Measurements from ENCODE around the gene AMN.
"Not testable (repeated sequence)": the region's sequence is repeated elsewhere in the genome, so short reads cannot be mapped to it uniquely, and the experiment has no call there.

AMN gene

DNA sequence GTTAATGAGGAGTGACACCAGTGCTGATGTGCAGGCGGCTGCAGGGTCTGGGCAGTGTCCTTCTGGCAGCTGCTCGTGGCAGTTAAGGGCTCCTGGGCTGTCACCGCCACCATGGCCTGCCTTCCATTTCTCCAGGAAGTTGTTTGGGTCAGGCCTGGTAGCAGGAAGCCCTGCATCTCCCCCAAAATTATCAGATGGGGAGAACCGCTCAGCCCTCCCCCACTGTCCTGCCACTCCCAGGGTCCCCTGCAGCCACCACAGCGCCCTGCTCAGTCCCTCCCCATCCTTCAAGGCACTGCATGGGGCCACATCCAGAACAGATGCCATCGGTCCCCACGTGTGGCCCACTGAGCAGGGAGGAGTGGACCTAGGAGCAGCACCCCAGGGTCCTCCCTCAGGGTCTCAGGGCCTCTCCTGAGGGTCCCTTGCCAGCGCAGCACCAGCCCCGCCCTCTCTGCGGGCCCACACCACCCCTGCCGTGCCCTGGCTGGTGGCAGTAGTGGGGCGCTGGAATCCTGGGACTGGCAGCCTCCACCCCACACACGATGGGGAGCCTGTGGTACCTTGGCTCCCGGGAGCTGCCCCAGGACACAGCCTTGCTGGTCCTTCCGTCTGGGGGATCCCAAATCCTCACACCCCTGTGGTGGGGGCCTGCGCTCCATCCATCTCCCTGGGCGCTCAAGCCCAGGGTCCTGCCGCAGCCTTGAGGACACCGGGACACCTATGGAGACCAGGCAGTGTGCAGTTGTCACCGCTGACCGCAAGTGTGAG lies 10.3 kb upstream of the AMN start:
- no peak for DNase-seq (ENCODE audit: low read depth)

DNA sequence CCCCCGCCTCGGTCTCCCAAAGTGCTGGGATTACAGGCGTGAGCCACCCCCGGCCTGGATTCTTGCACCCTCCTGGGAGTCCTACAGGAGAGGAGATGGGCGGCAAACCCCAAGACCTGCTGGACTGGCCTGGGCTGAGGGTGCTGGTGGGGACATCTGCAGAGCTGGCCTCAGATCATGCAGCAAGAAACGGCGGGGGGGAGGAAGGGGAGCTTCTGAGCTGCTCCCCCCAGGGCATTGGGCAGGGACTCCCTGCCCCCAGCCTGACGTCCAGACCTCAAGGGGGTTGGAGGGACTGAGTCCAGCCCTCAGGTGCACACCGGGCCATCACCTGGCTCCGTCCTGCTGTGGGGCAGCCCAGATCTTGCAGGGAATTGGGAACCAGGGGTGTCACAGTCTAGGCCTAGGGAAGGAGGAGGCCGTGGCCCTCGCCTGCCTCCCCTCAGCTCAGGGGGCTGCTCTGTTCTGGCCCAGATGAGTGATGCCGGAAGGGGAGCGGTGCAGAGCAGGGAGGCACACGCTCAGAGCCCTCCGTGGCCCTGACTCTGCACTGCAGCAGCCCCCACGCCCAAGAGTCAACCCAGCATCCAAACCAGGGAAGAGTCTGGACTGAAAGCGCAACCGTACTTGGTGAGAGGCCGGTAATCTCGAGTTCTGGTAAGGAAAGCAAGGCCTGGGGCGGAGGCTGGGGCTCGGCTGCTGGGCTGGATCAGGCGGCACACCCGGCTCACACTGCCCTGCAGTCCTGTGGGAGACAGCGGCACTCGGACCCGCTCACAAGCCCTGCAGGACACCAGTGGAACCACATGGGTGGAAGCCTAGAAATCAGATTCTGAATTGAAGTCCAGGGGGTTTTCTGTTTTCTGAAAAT lies 8.9 kb upstream of the AMN start:
- DNase-seq (ENCODE audit: low read depth) = no peak

DNA sequence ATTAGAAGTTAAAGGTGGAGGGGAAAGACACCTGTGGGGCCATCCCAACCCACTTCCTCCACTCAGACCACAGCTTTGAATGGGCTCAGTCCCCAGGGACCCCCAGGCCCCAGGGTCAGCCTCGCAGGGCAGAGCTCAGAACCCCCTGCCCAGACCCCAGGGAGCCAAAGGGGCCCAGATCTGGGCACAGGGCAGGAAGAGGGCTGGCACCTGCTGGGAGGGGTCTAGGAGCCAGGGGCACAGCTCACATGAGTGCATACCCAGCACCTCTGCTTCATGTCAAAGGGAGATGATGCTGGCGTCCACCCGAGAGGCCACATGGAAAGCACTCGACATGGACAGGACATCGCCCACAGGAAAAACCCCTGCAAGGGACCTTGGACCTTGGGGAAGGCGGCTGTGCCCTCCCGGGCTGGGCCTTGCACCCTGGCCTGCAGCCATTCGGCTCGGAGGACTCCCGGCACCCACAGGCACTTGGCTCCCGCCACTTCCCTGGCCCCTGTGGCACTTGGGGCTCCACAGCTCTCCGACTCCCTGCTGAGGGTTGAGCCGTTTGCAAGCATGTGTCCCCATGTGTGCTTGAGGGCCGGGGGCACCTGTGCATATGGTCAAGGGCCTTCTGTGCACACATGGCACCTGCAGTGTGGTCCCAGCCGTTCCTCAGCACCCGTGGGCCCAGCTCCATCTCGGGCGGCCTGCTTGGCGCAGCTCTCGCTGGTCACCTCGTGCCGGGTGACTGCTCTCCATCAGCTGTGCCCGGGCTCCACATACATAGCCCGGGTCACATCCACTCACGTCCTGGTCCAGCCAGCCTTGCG lies 7.8 kb upstream of the AMN start:
- DNase-seq (ENCODE audit: low read depth) = no peak

DNA sequence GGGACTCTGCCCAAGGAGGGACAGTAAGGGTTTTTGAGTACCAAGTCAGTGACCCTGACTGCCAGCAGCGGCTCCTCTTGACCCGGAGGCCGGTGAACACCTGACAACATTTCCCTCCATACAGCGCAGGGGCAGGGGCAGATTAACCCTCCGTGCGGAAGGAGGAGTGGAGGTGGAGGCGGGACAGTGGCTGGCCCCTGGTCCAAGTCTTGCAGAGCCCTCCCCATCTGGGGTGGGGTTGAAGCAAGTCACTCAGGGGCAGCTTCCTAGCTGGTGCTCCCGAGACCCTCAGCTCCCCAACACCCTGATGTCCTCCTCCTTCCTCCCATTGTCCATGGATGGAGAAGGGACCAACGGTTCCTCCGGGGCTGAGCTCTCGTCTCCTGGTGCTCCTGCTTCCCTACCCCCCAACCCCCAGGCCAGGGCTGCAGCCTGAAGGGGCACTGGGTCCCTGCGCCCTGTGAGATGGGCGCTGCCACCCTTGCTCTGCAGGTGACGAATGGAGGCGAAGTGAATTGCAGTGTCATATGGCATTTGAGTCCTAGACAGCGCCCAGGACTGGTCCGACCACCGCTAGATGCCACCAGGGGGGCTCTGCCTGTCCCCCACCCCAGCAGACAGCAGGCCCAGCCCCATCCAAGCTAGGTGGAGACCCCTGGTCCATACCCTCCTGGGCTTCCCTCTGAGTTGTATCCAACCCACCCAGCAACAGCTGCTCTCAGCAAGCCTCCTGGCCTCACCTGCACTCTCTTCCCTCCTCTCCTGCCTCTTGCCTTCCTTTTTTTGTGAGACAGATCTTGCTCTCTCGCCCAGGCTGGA lies 7.0 kb upstream of the AMN start:
- no peak for DNase-seq (ENCODE audit: low read depth)

DNA sequence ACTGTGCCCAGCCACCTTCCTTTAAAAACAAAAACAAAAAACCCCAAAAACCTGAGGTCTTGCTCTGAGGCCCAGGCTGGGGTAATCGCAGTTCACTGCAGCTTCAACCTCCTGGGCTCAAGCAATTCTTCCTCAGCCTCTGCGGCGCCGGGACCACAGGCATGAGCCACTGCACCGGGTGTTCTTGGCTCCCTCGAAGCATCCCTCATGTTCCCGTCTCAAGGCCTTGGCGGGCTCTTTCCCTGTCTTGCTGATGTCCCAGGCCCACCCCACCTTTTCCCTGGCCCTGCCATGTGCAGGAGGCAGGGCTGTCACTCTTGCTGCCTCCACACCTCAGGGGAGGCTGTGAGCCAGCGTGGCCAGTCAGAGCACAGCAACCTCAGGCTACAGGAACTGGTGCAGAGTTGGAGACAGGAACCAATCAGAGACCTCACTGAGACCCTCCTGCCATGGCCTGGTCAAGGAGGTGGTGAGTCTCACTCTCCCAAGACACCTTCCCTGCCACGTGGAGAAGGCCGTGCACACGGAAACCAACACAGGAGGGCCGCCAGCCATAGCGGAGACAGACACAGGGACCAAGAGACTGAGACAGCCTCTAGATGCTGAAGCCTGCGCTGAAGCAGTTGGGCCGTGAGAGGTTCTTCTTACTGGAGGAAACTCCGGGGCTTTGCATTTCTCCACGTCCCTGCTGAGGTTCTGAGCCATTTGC lies 6.0 kb upstream of the AMN start:
- DNase-seq (ENCODE audit: low read depth) = no peak

DNA sequence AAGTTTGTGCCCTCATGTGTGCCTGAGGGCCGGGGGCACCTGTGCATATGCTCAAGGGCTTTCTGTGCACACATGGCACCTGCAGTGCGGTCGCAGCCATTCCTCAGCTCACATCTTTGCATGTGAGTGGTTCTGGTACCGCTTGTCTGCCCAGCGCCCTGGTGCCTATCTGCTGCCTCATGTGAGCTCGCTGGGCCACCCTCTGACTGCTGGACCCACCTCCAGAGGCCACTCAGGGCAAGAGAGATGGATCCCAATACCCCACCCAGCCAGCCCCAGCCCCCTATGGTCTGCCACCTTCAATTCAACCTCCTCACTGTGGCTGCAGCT lies 5.4 kb upstream of the AMN start:
- no peak for DNase-seq (ENCODE audit: low read depth)

DNA sequence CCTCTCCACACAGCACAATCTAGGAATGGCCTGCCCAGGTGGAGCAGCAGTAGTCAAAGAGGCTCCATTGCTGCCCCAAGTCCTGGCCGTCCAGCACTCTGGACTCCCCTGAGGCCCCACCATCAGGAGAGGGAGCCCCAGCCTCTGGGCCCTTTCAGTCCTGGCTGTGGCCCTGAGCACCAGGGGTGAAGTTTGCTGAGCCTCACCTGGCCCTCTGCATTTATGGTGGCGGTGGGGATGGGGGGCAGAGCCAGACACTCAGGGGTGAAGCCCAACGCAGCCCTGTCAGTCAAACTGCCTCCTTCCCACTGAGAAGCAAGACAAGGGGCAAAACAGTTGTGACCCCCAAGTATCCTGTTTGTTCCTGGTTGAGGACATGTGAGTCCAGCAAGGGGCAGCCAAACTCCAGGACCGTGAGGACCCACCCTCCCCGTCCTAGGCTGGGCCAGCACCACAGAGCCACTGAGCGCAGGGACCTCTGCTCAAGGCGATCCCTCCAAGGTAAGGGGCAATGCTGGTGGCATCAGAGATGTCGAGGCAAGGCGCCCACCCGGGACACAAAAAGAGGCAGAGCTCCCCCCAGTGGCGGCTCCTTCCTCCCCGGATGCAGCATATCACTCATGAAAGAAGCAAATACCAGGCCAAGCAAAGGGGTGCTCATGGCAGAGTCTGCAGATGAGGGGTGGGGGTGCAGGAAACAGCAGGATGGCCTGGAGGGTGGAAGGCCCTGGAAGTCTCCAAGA lies 4.8 kb upstream of the AMN start:
- DNase-seq (ENCODE audit: low read depth) = peak; percentile 46

DNA sequence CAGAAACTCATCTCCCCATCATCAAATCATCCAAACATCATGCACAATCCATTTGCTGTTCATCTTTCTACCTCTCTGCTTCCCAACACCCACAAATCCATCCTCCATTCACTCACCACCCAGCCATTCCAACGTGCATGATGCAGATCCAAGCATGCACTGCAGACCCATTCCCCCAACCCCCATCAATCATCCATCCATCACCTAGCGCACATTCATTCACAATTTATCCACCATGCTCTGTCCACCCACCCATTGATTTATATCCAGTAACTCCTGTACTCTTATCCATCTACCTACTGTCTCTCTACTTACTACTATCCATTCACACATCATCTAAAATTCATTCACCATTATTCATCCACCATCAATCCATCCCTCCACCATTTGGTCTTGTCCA lies 4.0 kb upstream of the AMN start:
- DNase-seq (ENCODE audit: low read depth) = no peak

DNA sequence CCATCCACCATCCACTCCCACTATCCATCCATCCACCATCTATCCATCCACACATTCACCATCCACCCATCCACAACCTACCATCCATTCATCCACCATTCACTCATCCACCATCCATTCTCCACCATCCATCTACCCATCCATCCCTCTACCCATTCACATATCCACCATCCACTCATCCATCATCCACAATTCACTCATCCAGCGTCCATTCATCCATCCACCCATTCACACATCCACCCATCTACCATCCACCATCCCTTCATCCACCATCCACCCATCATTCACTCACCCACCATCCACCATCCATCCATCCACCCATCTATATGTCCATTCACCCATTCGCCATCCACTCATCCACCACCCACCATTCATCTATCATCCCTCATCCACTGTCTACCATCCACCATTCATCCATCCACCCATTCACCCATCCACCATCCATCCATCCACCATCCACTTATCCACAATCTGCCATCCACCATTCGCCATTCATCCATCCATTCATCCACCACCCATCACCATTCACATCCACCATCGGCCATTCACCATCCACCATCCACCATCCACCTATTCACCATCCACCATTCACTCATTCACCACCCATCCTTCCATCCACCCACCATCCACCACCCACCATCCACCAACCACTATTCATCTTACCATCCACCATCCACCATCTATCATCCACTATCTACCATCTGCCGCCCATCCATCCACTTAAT lies 2.0 kb upstream of the AMN start:
- no peak for DNase-seq (ENCODE audit: low read depth)

DNA sequence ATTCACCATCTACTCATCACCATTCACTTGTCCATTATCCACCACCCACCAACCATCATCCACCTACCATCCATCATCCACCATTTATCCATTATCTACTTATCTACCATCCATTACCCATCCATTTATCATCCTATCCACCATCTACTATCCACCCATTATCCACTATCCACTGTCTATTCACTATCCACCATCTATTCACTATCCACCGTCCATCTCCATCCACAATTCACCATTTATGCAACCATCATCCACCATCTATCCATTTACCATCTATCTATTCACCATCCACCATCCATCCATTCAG lies 1.5 kb upstream of the AMN start:
- no peak for DNase-seq (ENCODE audit: low read depth)

DNA sequence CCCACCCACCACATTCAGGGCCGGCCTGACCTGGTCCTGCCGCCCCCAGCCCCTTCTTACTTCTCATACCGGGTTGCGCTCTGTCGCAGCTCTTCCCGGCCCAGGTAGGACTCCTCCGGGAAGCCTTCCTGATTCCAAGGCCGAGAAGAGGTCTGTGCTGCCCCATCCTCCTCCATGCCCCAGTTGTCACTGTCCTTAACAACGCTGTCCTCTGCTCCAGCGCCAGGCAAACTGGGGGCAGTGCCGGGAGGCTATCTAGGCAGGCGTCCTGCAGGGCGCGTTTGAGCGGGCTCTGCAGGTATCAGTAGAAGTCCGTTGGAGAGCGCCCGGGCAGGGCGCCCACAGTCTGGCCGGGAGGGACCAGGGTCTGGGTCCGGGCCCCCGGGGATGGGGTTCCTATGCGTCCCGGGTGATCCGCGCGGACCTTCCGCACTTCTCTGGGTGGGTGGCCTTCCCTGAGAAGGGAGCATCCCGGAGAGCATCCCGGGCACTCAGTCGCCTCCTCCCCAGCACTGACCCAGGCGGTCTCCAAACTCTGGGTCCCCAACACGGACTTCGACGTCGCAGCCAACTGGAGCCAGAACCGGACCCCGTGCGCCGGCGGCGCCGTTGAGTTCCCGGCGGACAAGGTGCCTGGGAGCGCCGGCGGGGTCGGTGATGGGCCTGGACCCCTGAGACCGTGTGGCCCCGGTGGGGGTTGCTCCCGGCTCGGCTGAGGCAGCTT lies 900 bp downstream of the AMN start:
- no peak for DNase-seq (ENCODE audit: low read depth)

DNA sequence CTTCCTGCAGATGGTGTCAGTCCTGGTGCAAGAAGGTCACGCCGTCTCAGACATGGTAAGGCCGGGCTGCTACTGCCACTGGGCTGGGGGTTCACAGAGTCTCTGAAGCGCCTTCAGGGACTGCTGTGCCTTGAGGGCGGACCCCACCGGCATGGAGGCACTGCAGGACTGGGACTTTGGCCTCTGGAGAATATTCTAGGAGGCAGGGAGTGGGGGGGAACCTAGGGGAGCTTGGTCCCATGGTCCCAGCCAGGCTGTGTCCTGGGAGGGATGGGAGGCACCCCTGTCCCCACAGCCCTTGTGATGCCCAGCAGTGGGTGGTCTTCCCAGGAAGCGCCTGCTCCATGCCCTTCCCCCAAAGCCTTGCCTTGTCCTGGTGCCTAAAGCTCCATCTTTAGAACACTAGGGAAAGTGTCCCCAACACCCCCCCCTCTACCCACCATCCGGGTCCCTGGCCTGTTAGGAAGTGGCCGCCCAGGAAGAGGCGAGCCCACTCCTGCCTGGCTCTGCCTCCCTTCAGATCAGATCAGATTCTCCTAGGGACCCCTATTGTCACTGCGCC lies 1.5 kb downstream of the AMN start:
- no peak for DNase-seq (ENCODE audit: low read depth)

DNA sequence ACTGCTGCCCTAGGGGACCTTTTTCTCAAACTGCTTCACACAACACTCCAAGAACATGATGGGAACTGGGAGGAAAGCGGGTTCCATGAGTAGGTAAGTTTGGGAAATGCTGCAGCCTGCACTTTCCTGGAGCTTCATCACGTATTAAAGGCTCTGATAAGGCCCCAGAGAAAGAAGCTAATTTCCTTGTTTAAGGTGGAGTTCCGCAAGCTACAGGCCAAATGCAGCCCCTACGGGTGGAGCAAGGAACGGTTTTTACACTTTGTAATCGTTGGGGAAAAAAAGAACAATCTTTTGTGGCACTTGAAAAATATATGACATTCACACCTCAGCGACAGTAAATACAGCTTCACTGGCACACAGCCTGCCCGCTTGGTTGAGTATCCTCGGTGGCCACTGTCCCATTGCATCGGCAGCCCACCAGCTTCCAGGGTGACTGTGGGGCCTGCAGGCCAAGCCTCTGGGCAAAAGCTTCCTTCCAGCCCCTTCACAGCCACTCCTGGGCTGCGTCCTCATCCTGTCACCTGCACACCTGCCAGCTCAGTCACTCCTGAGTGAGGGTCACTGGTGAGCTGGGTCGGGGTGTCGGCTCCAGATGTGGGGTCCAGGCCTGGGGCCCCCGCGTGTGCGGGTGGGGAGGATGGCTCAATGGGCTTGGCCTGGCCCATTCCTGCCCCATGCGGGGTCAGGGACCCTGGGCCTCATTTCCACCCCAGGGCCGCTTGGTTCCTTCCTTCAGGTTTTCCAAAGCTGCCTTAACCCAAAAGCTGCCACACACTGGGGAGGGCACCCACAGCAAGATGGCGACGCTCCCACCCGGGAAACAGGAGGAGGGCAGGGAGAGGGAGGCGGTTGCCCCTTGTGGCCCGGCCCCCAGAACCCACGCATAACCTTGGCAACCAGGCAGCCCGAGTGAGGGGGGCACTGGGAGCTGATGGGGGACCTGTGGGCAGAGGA lies 2.4 kb downstream of the AMN start:
- DNase-seq (ENCODE audit: low read depth) = no peak

DNA sequence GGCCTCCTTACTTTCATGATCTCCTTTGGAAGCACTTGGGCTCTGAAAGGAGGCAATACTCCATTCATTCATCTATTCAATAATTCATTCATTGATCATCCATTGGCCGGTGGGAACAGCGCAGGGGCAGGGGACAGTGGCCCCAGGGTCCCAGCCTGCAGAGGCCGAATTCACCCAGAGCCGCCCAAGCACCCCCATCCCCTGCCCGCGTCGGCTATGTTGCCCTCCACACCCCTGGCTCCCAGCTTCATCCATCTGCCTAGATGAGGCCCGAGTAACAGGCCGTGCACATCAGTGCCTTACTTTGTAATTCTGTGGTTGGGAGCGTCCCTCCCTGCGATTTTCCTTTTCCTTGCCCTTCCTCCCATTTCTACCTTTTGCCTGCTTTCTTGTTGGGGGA lies 3.2 kb downstream of the AMN start:
- DNase-seq (ENCODE audit: low read depth) = no peak

DNA sequence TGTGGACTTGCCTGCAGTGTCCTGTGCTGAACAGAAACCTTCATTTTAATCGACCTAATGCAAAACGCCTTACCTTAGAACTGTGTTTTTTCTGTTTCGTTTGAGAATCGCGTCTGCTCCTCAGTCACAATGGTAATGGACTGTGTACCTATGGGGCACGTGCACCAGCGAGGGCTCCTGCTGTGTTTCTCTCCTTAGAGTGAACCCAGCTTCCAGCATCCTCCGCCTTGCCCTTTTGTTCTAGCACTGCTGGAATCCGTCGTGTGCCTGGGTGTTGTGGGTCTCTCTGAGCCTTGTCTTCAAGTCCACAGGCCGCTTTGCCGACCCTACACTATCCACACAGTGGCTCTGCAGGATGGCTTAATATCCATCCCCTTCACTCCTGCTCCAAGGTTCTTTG lies 3.6 kb downstream of the AMN start:
- DNase-seq (ENCODE audit: low read depth) = no peak

DNA sequence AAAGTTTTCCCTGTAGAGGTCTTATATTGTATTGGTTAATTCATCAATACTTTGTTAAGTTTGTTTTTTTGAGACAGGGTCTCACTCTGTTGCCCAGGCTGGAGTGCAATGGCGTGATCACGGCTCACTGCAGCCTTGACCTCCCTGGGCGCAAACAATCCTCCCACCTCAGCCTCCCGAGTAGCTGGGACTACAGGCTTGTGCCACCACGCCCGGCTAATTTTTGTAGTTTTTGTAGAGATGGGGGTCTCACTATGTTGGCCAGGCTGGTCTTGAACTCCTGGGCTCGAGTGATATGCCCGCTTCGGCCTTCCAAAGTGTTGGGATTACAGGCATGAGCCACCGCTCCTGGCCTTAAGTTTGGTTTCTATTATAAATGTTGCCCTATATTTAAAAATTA lies 4.4 kb downstream of the AMN start:
- DNase-seq (ENCODE audit: low read depth) = not testable (repeated sequence)

DNA sequence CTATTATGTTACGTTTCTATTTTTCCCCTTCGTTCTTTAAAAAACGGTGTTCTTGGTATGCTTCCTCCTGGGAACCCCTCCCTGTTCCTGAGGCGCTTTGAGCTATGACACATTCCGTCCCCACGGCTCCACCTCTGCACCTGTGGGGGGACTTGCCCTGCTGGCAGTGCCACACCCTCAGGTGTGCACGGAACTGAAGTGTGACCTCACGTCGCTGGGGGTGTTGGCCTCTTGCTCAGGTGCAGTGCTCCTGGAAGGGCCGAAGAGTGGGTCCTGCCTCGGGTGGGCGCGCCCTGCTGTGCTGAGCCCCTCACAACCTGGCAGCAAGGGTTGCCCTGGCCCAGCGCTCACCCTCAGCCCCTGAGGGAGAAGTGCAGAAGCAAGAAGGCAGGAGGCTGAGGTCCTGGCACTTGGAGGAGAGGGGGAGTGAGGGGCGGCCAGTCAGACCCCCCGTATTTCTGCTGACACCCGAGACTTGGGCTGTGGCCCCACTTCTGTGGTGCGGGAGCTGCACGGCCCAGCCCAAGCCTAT lies 4.9 kb downstream of the AMN start:
- no peak for DNase-seq (ENCODE audit: low read depth)
